SK-N-MC (cell line): ENCODE data around the gene ALG9.

ENCODE experiments used
- DNase-seq: peaks from one replicate; pipeline ENCODE4 v3.0.0-alpha.2; 2011; ENCODE audit warnings: low read depth, low spot score
- H3K27ac ChIP-seq: fragments of 200-600 bp; sonication (generic); 2 replicates; pipeline ENCODE4 v1.5.1; 2016; ENCODE audit warnings: mixed run types
- H3K36me3 ChIP-seq: fragments of 200-600 bp; sonication (generic); 2 replicates; pipeline ENCODE4 v1.6.1; 2017; ENCODE audit warnings: antibody characterized with exemption, low read length, mixed read lengths; ENCODE audit not compliant: insufficient read depth
- H3K4me3 ChIP-seq: fragments of 200-600 bp; sonication (generic); 2 replicates; pipeline ENCODE4 v1.5.1; 2016
- H3K9ac ChIP-seq: fragments of 200-600 bp; sonication (generic); 2 replicates; pipeline ENCODE4 v1.8.0; 2017; ENCODE audit warnings: mixed run types, mixed read lengths; ENCODE audit not compliant: insufficient read length
- H3K9me3 ChIP-seq: fragments of 200-600 bp; sonication (generic); 2 replicates; pipeline ENCODE4 v1.6.1; 2017; ENCODE audit warnings: low read depth, mild to moderate bottlenecking, antibody characterized with exemption, low read length, moderate library complexity, mixed read lengths
- EZH2 ChIP-seq: fragments of 200-600 bp; sonication (generic); IDR thresholded peaks from one replicate; pipeline ENCODE4 v1.6.1; 2017; ENCODE audit warnings: antibody characterized with exemption
- FOXP2 ChIP-seq: optimal IDR thresholded peaks from 2 replicates; pipeline ENCODE3; 2011; ENCODE audit warnings: mild to moderate bottlenecking, moderate library complexity; ENCODE audit not compliant: insufficient read depth; ENCODE audit errors: extremely low read length, control extremely low read depth
- POLR2AphosphoS5 ChIP-seq: IDR thresholded peaks from 2 replicates; pipeline ENCODE4 v1.6.1; 2012; ENCODE audit warnings: mild to moderate bottlenecking, low read depth, low read length, borderline replicate concordance

ALG9 gene

GRCh38 chr11:111764621-111765020 is 106.8 kb downstream of the ALG9 start:
- no peak overlapping the region for H3K27ac ChIP-seq
- H3K4me3 ChIP-seq = peak overlapping the region; percentile 97
- H3K9me3 ChIP-seq = no peaks in the 10 kb centered on the region
- peaks cover 53% of the 10 kb centered on the region for H3K36me3 ChIP-seq
- no peak overlapping the region for H3K9ac ChIP-seq
- no peak for TF ChIP-seq EZH2
- TF ChIP-seq FOXP2 = no peak
- TF ChIP-seq POLR2AphosphoS5 = no peak
- no peak for DNase-seq

DNA sequence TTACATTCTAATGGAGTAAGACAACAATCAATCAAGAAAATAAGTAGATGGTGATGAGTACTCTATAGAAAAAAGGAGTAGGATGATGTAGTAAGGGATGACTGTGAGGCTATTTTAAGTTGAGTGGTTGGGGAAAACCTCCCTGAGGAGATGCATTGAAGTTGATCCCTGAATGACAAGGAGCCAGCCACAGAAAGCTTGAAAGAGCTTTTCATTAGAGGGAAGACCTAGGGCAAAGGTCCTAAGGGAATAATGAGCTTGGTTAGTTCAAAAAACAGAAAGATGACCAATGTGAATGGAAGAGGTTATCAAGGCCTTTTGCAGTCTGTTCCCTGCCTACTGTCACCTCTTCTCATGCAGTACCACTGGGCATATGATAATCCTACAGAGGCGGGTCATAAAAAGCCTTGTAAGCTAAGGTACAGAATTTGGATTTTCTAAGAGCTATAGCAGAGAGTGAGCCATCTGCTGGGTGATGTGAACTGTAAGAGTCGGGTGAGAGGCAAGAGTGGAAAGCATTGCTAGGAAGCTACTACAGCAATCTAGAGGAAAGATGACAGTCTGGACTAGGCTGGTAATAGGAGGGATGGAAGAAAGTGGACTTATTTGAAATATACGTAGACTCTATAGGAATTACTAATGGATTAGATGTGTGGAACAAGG is 108.3 kb downstream of the ALG9 start:
- no peaks in the 10 kb centered on the region for H3K9me3 ChIP-seq
- peaks cover 67% of the 10 kb centered on the region for H3K36me3 ChIP-seq
- no peak for TF ChIP-seq POLR2AphosphoS5
- no peak for TF ChIP-seq EZH2
- TF ChIP-seq FOXP2 = no peak
- H3K27ac ChIP-seq = no peak overlapping the region
- no peak overlapping the region for H3K9ac ChIP-seq
- H3K4me3 ChIP-seq = no peak overlapping the region
- no peak for DNase-seq

DNA sequence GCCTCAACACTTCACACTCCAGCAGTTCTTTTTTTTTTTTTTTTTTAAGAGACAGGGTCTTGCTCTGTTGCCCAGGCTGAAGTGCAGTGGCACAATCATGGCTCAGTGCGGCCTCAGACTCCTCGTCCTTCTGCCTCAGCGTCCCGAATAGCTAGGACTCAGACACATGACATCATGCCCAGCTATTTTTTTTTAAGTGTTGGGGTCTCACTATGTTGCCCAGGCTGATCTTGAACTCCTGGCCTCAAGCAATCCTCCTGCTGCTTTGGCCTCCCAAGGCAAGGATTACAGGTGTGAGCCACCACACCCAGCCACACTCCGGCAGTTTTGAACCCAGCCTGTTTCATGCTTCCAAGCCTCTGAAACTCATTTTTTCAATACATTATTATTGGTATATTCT is 108.9 kb downstream of the ALG9 start:
- TF ChIP-seq POLR2AphosphoS5 = no peak
- TF ChIP-seq FOXP2 = no peak
- TF ChIP-seq EZH2 = no peak
- Histone ChIP-seq H3K27ac (no peak overlapping the region), H3K36me3 (peaks cover 73% of the 10 kb centered on the region), H3K4me3 (no peak overlapping the region), H3K9ac (no peak overlapping the region), H3K9me3 (no peaks in the 10 kb centered on the region)
- no peak for DNase-seq

DNA sequence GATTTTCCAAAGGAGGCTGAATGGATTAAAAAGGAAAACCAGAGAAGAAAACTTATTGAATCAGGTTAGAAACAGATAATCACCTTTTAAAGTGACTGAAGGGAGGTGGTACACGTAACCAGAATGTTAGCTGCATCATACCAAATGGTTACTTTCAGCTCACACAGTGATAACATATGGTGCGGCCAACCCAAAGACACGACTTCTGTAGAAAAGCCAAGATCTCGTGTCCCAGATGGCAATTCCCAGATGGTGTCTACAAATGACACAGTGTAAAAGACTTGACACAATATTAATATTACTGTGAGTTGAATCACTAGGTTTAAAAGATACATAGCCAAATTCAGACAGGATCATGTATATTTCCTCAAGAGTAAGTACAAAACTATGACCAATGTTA is 110.3 kb downstream of the ALG9 start:
- no peak overlapping the region for H3K27ac ChIP-seq
- TF ChIP-seq POLR2AphosphoS5 (no peak), EZH2 (no peak), FOXP2 (no peak)
- no peak overlapping the region for H3K4me3 ChIP-seq
- peaks cover 79% of the 10 kb centered on the region for H3K36me3 ChIP-seq
- H3K9me3 ChIP-seq = no peaks in the 10 kb centered on the region
- no peak for DNase-seq
- no peak overlapping the region for H3K9ac ChIP-seq

- no peak for DNase-seq
- Histone ChIP-seq H3K36me3 (peaks cover 82% of the 10 kb centered on the region), H3K4me3 (no peak overlapping the region), H3K9ac (no peak overlapping the region), H3K9me3 (no peaks in the 10 kb centered on the region), H3K27ac (no peak overlapping the region)
- TF ChIP-seq POLR2AphosphoS5 (no peak), FOXP2 (no peak), EZH2 (no peak)
Observed at GRCh38 chr11:111759778-111760407, 111.5 kb downstream of the ALG9 start.

DNA sequence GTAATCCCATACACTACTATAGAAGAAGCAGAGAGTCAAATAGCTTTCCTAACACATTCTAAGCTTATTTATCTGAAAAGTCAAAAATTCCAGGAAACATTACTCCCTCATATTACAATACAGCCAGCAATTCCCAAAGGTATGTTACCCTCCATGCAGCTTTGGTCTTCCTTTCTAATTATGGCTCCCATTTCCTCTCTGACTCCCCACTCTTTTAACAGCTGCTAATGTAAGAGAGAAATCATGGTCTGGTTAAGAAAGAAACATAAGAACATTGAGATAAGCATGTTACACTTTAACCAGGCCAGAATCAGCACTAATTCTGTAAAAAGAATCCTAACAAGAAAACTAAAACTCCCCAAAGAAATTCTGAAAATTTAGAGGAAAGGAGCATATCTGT is 112.0 kb downstream of the ALG9 start:
- Histone ChIP-seq H3K27ac (no peak overlapping the region; the same call in none of the 2 replicates), H3K36me3 (peaks cover 82% of the 10 kb centered on the region), H3K4me3 (no peak overlapping the region), H3K9ac (no peak overlapping the region), H3K9me3 (no peaks in the 10 kb centered on the region)
- no peak for DNase-seq
- TF ChIP-seq POLR2AphosphoS5 (no peak), FOXP2 (no peak), EZH2 (no peak)

- Histone ChIP-seq H3K27ac (no peak overlapping the region), H3K4me3 (no peak overlapping the region), H3K9me3 (no peaks in the 10 kb centered on the region), H3K36me3 (peaks cover 80% of the 10 kb centered on the region), H3K9ac (no peak overlapping the region)
- no peak for TF ChIP-seq FOXP2
- no peak for TF ChIP-seq EZH2
- no peak for TF ChIP-seq POLR2AphosphoS5
- DNase-seq = no peak
Observed at GRCh38 chr11:111756097-111756496, 115.3 kb downstream of the ALG9 start.

DNA sequence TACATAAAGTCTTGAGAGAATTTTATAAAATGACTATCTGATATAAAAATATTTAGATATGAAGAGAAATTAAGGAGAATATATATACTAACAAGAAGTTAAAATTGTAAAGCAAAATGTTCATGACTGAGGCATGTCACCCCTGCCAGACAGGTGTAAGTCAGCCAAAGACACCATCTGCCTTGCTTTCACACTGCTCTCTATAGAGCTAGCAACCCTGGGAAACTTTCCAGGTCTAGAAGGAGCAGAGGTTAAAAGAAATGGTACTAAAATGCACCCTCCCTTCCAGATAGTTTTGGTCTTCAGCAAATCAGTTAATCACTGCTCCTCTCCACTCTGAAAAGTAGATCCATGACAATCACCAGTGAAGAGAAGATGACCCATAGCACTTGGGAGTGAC is 121.7 kb downstream of the ALG9 start:
- H3K9ac ChIP-seq = no peak overlapping the region
- H3K36me3 ChIP-seq = peaks cover 79% of the 10 kb centered on the region

More for the DNA sequence above, 121.7 kb downstream of the ALG9 start:
- Histone ChIP-seq H3K4me3 (no peak overlapping the region), H3K9me3 (no peaks in the 10 kb centered on the region), H3K27ac (no peak overlapping the region)
- no peak for DNase-seq
- no peak for TF ChIP-seq FOXP2
- no peak for TF ChIP-seq EZH2
- no peak for TF ChIP-seq POLR2AphosphoS5
